DMS153 (cell line): ENCODE measurements around the gene TFB1M.
"Not testable (repeated sequence)": the region's sequence is repeated elsewhere in the genome, so short reads cannot be mapped to it uniquely, and the experiment has no call there.

Experiments used
- DNase-seq: peaks from one replicate; lab custom pipeline; 2025; lab: John Stamatoyannopoulos, UW

TFB1M gene

DNA sequence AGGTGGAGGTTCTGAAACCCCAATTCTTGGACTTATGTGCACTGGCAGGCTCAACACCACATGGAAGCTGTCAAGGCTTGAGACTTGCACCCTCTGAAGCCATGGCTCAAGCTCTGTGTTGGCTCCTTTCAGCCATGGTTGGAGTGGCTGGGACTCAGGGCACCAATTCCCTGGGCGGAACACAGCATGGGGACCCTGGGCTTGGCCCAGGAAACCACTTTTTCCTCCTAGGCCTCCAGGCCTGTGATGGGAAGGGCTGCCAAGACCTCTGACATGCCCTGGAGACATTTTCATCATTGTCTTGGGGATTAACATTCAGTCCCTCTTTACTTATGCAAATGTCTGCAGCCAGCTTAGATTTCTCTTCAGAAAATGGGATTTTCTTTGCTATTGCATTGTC, 76.7 kb downstream of the TFB1M start:
- no peak for DNase-seq

DNA sequence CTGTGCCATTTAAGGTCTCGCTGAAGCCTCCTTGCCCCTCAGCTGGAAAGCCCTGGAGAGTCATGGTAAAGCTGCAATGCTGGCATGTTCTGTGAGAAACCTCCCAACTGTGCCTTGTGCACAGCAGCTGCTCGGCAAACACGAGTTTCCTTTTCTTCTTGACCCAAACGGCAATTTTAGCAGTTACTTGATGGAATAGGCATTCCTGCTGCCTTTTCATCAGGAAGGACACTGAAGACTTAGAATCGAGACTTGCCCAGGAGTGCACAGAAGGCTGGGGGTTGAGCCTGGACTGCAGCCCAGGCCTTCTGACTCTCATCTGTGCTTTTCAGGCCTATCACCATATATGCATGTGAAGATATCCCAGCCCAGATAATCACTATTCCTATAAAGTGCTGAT, 79.2 kb downstream of the TFB1M start:
- no peak for DNase-seq

DNA sequence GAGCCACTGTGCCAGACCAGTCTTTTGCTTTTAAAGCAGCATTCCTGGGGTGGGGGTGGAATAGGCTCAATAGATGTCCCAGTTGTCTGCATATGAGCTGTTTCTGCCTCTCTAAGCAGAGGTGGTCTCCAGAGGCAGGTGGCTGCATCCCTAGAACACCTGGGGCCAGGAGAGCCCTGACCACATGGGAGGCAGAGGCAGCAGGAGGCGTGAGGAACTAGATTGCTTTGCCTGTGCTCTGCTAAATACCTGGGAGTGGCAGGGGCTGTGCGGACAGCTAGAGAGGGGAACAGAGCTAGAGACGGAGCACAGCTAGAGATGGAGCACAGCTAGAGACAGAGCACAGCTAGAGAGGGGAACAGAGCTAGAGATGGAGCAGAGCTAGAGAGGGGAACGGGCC, 79.6 kb downstream of the TFB1M start:
- no peak for DNase-seq

DNA sequence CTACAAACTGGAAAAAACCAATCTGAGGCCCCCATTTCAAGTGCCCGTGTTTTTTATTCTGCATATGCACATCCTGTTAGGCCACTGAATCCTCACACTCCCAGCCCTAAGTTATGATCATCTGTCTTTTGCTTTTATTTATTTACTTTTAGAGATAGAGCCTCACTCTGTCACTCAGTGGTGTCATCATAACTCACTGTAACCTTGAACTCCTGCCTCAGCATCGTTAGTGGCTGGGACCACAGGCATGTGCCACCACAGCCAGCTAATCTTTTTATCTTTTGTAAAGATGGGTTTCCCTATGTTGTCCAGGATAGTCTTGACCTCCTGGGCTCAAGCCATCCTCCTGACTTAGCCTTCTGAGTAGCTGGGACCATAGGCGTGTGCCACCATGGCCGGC, 80.1 kb downstream of the TFB1M start:
- DNase-seq, result no peak

DNA sequence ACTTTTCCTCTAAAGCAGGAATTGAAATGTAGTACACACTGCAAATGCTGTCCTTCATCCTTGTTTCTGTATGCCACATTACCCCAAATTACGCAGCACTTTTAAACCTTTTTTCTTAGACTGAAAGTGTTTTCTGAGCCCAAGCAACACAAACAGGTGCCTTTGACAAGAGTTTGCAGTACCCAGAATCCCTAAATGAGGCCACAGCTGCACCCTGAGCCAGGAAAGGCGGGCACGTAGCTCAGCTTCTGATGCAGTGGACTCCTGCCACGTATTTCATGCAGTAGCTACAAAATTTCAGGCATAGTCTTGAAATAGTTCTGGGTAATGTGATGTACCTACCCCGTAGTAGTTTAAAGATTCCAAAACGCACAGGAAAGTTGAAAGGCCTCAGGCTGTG, 81.4 kb downstream of the TFB1M start:
- DNase-seq, result no peak

DNA sequence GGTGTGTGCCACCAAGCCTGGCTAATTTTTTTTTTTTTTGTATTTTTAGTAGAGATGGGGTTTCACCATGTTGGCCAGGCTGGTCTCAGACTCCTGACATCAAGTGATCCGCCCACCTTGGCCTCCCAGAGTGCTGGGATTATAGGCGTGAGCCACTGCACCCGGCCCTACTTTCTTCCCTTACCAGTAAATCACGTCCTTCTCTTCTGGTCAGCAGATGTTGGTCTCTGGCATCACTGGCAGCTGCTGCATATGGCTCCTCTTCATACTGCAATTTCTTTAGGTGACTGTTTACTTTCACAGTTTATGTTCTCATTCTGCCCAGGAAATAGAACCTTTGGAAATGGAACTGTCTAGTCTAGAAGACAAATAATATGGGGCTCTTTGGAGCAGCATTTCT, 83.3 kb downstream of the TFB1M start:
- not testable (repeated sequence) for DNase-seq

DNA sequence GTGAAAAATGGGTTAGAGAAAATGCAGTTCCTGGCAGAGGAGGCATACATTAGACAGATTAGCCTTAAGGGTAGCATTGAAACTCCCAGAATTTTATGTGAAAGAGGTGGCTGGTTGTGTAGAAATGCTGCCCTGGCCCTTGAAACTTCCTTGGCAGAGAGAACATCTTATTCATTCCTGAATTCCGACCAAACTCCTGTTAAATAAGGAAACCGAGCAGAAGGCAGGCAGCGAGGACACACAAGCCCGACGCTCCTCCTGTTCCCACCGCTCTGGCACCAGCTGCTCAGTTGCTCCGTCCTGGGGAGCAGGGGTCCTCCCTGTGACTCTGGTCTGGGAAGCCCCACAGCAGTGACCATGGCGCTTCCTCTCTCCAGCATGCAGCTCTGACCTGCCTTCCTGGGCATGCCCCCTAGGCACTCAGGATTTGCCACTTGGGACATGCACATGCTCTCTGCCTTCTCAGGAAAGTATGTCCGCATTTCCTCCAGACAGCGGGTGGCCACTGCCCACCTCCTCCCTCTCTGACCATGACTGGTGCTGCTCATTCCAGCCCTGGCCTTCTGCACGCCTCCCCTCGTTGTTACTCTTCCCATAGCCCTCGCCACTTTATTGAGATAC, 85.6 kb downstream of the TFB1M start:
- no peak for DNase-seq

DNA sequence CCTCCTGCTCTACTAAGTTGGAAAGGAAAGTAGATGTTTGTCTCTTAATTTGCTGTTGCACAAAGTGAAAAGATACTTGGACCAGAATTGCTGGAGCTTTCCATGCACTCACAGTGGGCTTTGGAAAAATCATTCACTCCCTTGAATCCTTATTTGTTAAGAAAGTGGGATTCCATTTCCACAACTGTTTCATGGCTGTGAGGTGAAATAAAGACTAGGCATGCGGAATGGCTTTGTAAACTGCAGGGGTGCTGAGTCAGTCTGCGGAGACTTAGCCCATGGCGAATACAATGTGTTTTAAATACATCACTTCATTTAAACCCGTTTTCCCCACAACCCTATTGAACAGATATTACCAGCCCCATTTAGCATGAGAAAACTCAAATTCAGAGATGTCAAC, 87.2 kb downstream of the TFB1M start:
- DNase-seq, result no peak

DNA sequence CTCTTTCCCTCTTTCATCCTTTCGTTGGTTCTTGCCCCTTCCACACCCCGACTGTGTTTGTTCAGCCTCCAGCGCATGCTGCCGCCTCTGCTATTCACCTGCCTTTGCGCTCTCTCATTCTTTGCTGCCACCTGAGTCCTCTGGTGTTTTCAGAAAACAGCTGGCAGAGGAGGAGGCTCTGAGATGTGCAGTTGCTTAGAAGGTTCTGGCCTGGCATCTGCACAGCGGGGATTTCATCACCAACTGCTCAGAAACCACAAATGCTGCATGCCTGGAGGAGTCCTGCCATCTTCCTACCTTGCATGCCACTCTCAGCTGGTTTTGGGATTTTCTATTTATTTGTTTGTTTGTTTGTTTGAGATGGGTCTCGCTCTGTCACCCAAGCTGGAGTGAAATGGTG, 89.7 kb downstream of the TFB1M start:
- no peak for DNase-seq

DNA sequence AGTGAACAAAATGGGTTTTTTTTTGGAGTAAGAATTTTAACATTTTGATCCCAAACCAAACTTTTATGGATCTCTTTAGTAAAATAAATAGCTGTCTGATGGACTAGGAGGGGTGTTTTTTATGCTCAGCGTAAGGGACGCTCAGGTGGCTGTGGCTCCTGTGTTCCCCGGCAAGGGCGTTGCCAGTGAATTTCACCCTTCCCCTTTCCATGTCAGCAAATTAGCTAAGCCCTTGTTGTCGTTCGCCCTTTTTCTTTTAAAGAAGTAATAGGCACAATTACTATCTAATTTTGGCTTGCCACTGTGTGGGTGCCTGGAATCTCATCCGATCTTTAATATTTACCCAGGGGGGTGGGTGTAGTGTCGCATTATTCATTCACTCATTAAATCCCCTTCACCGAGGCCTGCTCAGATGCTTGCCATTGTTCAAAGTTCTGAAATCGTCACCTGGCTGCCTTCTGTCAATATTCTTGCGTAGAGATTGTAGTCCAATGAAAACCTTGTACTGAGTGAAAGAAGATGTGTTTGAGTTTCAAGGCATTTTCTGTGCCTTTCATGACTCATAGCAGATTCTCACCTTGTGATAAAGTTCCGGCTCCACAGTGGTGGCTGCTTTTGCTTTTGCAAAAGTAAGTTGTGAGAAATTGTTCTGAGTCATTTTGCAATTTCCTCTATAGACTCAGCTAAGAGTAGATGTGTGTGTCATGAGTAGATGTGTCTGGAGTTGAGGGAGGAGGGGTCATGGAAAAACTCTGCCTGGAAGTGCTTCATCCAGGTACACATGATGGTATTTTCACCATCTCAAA, 90.4 kb downstream of the TFB1M start:
- DNase-seq, result no peak

DNA sequence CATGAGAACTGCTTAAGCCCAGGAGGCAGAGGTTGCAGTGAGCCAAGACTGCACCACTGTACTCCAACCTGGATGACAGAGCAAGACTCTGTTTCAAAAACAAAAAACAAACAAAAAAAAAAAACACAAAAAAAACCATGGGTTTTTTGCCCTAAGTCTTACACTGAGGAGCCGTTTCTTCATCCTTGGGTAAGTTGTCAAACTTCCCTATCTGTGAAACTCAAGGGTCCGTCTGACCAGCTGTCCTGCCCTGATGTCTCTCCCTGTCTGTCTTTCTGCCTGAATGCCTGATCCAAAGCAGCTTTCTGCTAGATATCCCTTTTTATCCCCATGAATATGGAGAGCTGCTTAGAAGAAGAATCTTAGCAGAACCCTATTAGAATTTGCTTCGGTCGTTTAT, 91.8 kb downstream of the TFB1M start:
- DNase-seq, result no peak

DNA sequence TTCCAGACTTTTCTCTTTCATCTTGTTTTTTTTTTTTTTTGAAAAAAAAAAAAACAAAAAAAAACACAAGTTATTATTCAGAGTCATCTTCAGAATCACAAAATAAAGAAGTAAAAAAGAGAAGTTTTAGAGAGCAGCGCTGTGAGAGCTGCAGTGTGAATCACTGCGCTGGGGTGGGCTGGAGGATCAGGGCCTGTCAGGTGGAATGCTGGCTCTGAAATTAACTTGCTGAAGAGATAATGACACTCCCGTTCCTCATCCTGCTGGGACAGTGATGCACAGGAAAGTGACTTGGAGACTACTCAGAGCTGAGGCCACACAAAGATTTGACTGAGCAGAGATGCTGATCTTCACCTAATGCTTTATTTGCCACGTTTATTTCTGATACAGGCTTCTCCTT, 93.2 kb downstream of the TFB1M start:
- DNase-seq, result no peak

DNA sequence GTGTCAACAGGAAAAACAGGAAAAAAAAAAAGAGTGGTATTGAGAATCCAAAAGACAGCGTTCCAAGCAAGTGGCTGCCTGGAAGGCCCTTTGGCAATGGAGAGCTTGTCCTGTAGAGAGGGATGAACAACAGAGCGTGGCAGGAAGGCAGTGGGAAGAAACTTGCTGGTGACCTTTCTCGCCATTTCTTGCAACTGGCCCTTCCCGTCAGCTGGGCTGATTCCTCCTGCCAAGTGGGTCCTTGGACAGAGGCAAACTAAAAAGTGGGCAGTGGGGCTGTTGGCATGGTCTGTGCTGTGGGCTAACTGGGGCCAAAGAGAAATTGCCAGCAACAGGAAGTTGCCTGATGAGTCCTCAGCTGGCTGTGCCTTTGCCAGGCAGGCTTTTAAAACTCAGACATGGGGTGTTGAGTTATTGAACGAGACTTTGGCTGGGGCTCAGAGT, 94.4 kb downstream of the TFB1M start:
- DNase-seq, result no peak

DNA sequence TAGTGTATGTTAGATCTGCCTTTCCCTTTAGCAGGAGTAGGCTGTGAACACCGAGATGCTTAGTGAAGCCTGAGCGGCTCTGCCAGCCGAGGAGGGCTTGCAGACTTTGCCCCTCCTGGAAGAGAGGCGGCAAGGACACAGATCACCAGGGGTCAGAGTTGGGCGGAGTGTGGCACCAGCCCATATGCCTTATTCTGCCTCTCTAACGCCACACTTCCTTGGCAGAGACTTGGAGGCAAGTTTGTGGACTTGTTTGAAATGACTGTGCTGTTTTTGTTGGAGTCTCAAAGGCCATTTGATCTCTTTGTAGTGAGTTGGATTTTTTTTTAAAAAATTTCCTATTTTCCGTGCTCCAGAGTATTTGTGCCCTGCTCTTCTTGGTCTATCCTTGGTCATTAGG, 95.0 kb downstream of the TFB1M start:
- DNase-seq, result no peak

DNA sequence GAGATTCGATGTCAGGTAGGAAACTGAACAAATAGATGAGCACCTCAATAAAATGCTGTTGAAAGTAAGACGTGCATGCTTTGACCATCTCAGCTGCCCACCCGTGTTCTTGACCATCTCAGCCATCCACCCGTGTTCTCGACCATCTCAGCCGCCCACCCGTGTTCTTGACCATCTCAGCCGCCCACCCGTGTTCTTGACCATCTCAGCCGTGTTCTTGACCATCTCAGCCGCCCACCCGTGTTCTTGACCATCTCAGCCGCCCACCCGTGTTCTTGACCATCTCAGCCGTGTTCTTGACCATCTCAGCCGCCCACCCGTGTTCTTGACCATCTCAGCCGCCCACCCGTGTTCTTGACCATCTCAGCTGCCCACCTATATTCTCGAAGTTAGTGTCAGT, 95.6 kb downstream of the TFB1M start:
- DNase-seq, result not testable (repeated sequence)

DNA sequence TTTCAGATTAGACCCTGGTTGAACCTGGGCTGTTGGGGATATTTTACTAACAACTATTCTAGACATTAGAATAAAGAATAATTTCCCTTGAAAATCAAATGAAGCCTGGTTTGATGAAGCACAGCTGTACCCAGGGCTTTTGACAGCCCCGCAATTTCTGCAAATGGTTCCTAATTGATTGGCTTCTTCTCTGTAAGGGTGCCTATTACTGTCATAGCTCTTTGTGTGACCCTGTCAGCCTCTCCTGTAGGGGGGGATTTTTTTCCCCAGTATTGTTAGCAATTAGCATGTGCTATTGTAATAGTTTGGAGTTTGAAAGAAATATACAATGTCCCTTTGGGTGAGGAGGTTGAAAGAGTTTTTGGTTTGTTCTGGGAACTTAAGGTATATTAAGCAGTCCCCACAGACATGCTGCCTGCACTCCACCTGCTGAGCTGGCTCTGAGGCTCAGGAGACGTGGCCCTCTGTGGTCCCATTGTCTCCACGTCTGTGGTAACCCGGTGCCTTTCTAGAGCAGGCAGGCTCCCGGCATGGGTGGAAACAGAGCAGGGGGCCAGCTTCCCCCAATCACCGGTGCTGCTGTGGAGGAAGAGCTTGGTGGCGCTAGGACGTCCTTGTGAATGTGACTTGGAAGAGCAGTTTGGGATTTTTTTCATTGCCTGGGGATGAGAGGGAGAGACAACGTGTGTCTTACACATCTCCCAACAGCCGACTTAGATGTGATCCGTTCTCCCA, 97.8 kb downstream of the TFB1M start:
- no peak for DNase-seq

DNA sequence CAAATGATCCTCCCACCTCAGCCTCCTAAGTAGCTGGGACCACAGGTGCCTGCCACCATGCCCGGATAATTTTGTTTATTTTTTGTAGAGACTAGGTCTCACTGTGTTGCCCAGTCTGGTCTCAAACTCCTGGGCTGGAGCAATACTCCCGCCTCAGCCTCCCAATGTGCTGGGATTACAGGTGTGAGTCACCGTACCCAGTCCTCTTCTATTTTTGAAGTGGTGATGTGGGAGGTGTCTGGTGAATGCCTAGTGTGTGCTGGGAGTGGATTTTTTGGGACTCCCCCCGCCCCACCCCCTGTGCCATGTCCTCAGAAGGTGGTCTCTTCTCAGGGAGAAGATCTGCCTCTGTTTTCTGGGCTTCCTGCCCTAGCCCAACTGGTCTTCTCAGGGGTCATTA, 98.4 kb downstream of the TFB1M start:
- DNase-seq, result no peak

DNA sequence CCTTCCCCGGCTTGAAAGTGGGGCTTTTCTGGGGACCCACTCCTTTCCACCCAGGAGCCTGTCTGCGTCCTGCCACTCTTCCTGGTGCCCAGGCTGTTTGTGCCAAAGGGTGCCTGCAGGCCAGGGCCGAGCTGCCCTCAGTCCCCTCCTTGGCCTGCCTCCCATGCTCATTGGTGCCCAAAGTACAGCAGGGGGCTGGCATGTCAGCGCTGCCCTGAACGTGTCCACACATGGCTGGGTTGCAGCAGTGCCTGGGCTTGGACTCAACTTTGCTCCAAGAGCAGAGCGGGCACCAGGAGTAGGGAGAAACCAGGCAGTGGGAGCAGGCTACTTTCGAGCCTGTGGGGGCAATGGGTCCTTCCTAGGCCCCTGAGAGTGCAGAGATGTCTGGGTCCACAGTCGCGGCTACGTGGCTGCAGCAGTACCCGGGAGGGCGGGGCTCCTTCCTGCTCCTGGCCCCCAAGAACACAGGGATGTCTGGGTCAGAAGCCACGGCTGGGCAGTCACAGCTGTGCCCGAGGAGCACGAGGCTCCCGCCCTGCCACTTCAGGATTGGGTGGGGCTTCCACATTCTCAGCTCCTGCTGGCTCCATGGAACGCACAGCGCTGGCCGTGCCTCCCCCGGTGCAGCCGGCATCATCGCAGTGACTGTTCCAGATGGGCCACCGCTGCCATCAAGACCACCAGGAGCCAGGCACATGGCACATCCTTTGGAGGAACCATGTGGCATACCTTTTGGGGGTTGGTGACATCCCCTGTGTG, 100.5 kb downstream of the TFB1M start:
- DNase-seq, result no peak

DNA sequence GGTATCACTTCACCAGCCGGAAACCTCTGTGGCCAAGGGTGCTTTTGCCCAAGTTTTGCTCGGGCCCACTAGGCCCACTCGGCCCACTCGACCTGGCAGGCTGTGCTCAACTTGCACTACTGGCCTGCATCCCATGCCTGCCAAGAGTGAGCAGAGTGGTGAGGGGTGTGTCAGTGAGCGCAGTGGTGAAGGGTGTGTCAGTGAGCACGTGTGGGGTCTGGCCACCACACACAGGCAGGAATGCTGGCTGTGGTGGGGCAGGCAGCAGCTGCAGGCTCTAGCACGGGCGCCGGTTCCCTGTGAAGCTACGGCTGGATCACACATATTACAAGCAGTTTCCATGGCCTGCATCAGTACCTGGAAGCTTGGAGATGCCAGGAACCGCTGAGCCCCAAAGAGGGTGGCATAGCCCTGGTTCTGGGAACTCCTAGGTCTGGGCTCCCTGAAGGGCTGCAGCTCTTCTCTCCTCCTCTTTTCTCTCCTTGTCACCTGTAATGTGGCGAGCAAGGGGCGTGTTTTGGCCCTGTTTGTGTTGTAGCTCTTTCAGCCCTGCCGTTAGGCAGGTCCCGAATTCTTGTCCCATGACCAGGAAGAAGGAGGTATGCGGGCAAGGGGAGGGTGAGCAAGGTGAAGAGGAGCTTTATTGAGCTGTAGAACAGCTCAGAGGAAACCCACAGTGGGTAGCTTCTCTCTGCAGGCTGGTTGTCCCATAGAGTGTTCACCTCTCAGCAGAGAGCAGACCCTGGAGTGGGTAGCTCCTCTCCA, 101.5 kb downstream of the TFB1M start:
- no peak for DNase-seq

DNA sequence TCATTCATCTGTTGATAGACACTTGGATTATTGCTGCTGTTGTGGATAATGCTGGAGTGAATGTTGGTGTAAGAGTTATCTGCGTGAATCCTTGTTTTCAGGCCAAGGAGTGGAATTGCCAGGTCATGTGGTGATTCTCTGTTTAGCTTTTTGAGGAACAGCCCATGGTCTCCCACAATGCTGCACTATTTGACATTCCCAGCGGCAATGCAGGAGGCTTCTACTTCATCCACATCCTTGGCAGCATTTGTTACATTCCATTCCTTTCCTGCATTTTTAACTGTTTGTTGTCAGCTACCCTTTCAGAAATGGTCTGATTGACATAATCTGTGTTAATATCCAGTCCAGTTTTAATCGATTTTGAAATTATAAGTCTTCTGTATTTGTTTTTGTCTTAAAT, 102.2 kb downstream of the TFB1M start:
- DNase-seq, result no peak

DNA sequence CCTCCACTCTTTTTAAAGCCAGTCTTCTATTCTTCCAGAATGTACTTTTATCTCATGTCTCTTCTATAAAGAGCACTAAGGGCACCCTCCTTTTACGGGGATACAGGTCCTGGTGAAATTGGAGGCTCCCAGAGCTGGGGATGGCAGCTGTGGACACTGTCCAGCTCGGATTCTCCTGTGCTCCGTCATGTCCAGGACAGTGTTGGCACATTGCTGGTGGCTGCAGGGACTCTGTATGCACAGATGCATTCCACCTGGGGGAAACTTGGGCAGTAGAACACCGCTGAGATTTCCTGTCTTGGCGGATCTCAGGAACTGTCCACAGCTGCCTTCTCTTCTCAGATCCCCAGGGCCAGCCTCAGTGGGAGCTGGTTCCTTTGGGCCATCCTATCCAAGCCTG, 107.1 kb downstream of the TFB1M start:
- no peak for DNase-seq
